Activated CD4-positive, alpha-beta memory T cell treated with anti-CD3 and anti-CD28 coated beads, Interleukin-2, amount 10 ng/mL, durations not matched to agents 7 days and 5 days (primary cell): ENCODE results near the gene HSD17B13. TPM values are rescaled to one million over a fixed set of nuclear protein-coding genes. Genes with fewer than 3 reads are reported as not detected.

ENCODE experiments used
- CTCF ChIA-PET: fragments of 350-600 bp; sonication (Branson Sonifier 250); formaldehyde crosslinking; loops from one replicate; lab custom pipeline; 2021; ENCODE audit warnings: antibody characterized with exemption, inconsistent platforms; lab: Charles Lee
- POLR2A ChIA-PET: fragments of 350-600 bp; sonication (Branson Sonifier 250); formaldehyde crosslinking; loops from one replicate; lab custom pipeline; 2021; ENCODE audit warnings: antibody characterized with exemption; lab: Charles Lee
- DNase-seq: peaks from one replicate; pipeline ENCODE4 v3.0.0-alpha.2; 2020
- H3K27ac Mint-ChIP-seq: one replicate; pipeline ENCODE4 v1.8.0; 2021; ENCODE audit warnings: mild to moderate bottlenecking, mixed read lengths
- H3K27me3 Mint-ChIP-seq: one replicate; pipeline ENCODE4 v1.8.0; 2021; ENCODE audit warnings: mixed read lengths
- H3K36me3 Mint-ChIP-seq: one replicate; pipeline ENCODE4 v1.8.0; 2021; ENCODE audit warnings: low read depth, mixed read lengths
- H3K4me1 Mint-ChIP-seq: one replicate; pipeline ENCODE4 v1.8.0; 2021; ENCODE audit warnings: mixed read lengths
- H3K4me3 Mint-ChIP-seq: one replicate; pipeline ENCODE4 v1.8.0; 2021; ENCODE audit warnings: mild to moderate bottlenecking, mixed read lengths
- H3K9me3 Mint-ChIP-seq: one replicate; pipeline ENCODE4 v1.8.0; 2021; ENCODE audit warnings: mixed read lengths
- total RNA-seq, 2 experiments: library from RNA; stranded (reverse); gene quantifications; one replicate each; pipeline ENCODE4 v1.2.3, GENCODE V29; 2021

Gene HSD17B13
- total RNA-seq, 2 experiments from 2014 or later = 0.10 to 0.30 TPM

- no peak overlapping the region for H3K4me3 Mint-ChIP-seq
- H3K27ac Mint-ChIP-seq = no peak overlapping the region
- DNase-seq = no peak
- H3K4me1 Mint-ChIP-seq = no peaks in the 10 kb centered on the region
- ChIA-PET POLR2A (no interaction called here), CTCF (no interaction called here)
- no peaks in the 10 kb centered on the region for H3K36me3 Mint-ChIP-seq
- H3K27me3 Mint-ChIP-seq = peaks cover 15% of the 10 kb centered on the region
- no peaks in the 10 kb centered on the region for H3K9me3 Mint-ChIP-seq
Measured at GRCh38 chr4:87274803-87275202, 47.9 kb downstream of the HSD17B13 start.

GRCh38 chr4:87274327-87274726 is 48.4 kb downstream of the HSD17B13 start:
- DNase-seq = no peak
- H3K4me3 Mint-ChIP-seq = no peak overlapping the region
- peaks cover 13% of the 10 kb centered on the region for H3K27me3 Mint-ChIP-seq
- H3K36me3 Mint-ChIP-seq = no peaks in the 10 kb centered on the region
- H3K4me1 Mint-ChIP-seq = no peaks in the 10 kb centered on the region
- no peak overlapping the region for H3K27ac Mint-ChIP-seq
- POLR2A ChIA-PET = no interaction called here
- CTCF ChIA-PET = no interaction called here
- H3K9me3 Mint-ChIP-seq = no peaks in the 10 kb centered on the region

GRCh38 chr4:87270825-87271224 is 51.9 kb downstream of the HSD17B13 start:
- no peak for DNase-seq
- no peaks in the 10 kb centered on the region for H3K4me1 Mint-ChIP-seq
- ChIA-PET POLR2A (no interaction called here), CTCF (no interaction called here)
- peaks cover 11% of the 10 kb centered on the region for H3K27me3 Mint-ChIP-seq
- no peak overlapping the region for H3K27ac Mint-ChIP-seq
- no peaks in the 10 kb centered on the region for H3K9me3 Mint-ChIP-seq
- H3K36me3 Mint-ChIP-seq = no peaks in the 10 kb centered on the region
- H3K4me3 Mint-ChIP-seq = no peak overlapping the region

GRCh38 chr4:87270144-87270543 is 52.5 kb downstream of the HSD17B13 start:
- H3K36me3 Mint-ChIP-seq = no peaks in the 10 kb centered on the region
- no peak for DNase-seq
- H3K27ac Mint-ChIP-seq = no peak overlapping the region
- no peaks in the 10 kb centered on the region for H3K4me1 Mint-ChIP-seq
- no peaks in the 10 kb centered on the region for H3K9me3 Mint-ChIP-seq
- H3K4me3 Mint-ChIP-seq = no peak overlapping the region
- POLR2A ChIA-PET = no interaction called here
- CTCF ChIA-PET = no interaction called here
- peaks cover 11% of the 10 kb centered on the region for H3K27me3 Mint-ChIP-seq

- Mint-ChIP-seq H3K4me3 (no peak overlapping the region), H3K9me3 (no peaks in the 10 kb centered on the region), H3K27ac (no peak overlapping the region), H3K36me3 (no peaks in the 10 kb centered on the region), H3K27me3 (peaks cover 13% of the 10 kb centered on the region), H3K4me1 (no peaks in the 10 kb centered on the region)
- no peak for DNase-seq
- POLR2A ChIA-PET = no interaction called here
- CTCF ChIA-PET = no interaction called here
Measured at GRCh38 chr4:87268411-87268810, 54.3 kb downstream of the HSD17B13 start.

GRCh38 chr4:87266986-87267385 is 55.7 kb downstream of the HSD17B13 start:
- Mint-ChIP-seq H3K4me3 (no peak overlapping the region), H3K9me3 (no peaks in the 10 kb centered on the region), H3K36me3 (no peaks in the 10 kb centered on the region), H3K27ac (no peak overlapping the region), H3K4me1 (no peaks in the 10 kb centered on the region), H3K27me3 (peaks cover 13% of the 10 kb centered on the region)
- POLR2A ChIA-PET = no interaction called here
- DNase-seq = no peak
- CTCF ChIA-PET = interaction anchor here (1.0 kb wide), 1 partner anchor 109 kb away, joined by 3 read pairs; no protein-coding TSS in a partner anchor

- POLR2A ChIA-PET = no interaction called here
Measured at GRCh38 chr4:87262886-87263285, 59.8 kb downstream of the HSD17B13 start.

GRCh38 chr4:87260477-87260876 is 62.2 kb downstream of the HSD17B13 start:
- POLR2A ChIA-PET = no interaction called here
- H3K9me3 Mint-ChIP-seq = peaks cover 6% of the 10 kb centered on the region

More at GRCh38 chr4:87262886-87263285, 59.8 kb downstream of the HSD17B13 start:
- CTCF ChIA-PET = no interaction called here
- no peak for DNase-seq
- Mint-ChIP-seq H3K36me3 (no peaks in the 10 kb centered on the region), H3K9me3 (no peaks in the 10 kb centered on the region), H3K4me3 (no peak overlapping the region), H3K4me1 (no peaks in the 10 kb centered on the region), H3K27me3 (peaks cover 10% of the 10 kb centered on the region), H3K27ac (no peak overlapping the region)

GRCh38 chr4:87258677-87259076 is 64.0 kb downstream of the HSD17B13 start:
- Mint-ChIP-seq H3K27ac (no peak overlapping the region), H3K36me3 (no peaks in the 10 kb centered on the region), H3K9me3 (peaks cover 7% of the 10 kb centered on the region), H3K27me3 (peaks cover 4% of the 10 kb centered on the region), H3K4me3 (no peak overlapping the region), H3K4me1 (no peaks in the 10 kb centered on the region)
- CTCF ChIA-PET = no interaction called here
- DNase-seq = no peak
- POLR2A ChIA-PET = no interaction called here

More at GRCh38 chr4:87260477-87260876, 62.2 kb downstream of the HSD17B13 start:
- CTCF ChIA-PET = no interaction called here
- no peak for DNase-seq
- H3K4me3 Mint-ChIP-seq = no peak overlapping the region
- H3K27ac Mint-ChIP-seq = no peak overlapping the region
- no peaks in the 10 kb centered on the region for H3K4me1 Mint-ChIP-seq
- peaks cover 9% of the 10 kb centered on the region for H3K27me3 Mint-ChIP-seq
- no peaks in the 10 kb centered on the region for H3K36me3 Mint-ChIP-seq

GRCh38 chr4:87257523-87257922 is 65.2 kb downstream of the HSD17B13 start:
- Mint-ChIP-seq H3K4me3 (no peak overlapping the region), H3K27ac (no peak overlapping the region), H3K9me3 (peaks cover 7% of the 10 kb centered on the region), H3K27me3 (peaks cover 4% of the 10 kb centered on the region), H3K36me3 (no peaks in the 10 kb centered on the region), H3K4me1 (no peaks in the 10 kb centered on the region)
- CTCF ChIA-PET = no interaction called here
- DNase-seq = no peak
- POLR2A ChIA-PET = no interaction called here

- Mint-ChIP-seq H3K36me3 (no peaks in the 10 kb centered on the region), H3K4me3 (no peak overlapping the region), H3K27me3 (peaks cover 4% of the 10 kb centered on the region), H3K4me1 (no peaks in the 10 kb centered on the region), H3K9me3 (peaks cover 7% of the 10 kb centered on the region), H3K27ac (no peak overlapping the region)
- ChIA-PET CTCF (no interaction called here), POLR2A (no interaction called here)
- DNase-seq = no peak
Measured at GRCh38 chr4:87255755-87256154, 66.9 kb downstream of the HSD17B13 start.

Other genes with a start within 250 kb of the HSD17B13 start
- 1 to 10 TPM; 9.1 to 9.8 TPM for gene KLHL8, start 102.3 kb downstream of the HSD17B13 start, total RNA-seq
- 10 to 100 TPM; 39.5 to 44.3 TPM for gene HSD17B11, start 68.3 kb upstream of the HSD17B13 start, total RNA-seq
- 1 to 10 TPM; 7.4 to 8.4 TPM for gene NUDT9, start 99.7 kb upstream of the HSD17B13 start, total RNA-seq
- not detected for gene SPARCL1, start 206.5 kb upstream of the HSD17B13 start, total RNA-seq